ENCODE data around the gene CAPG. TPM values are rescaled to one million over a fixed set of nuclear protein-coding genes. Genes with fewer than 3 reads are reported as not detected.

The CAPG gene
- 555 TPM for total RNA-seq
- long read RNA-seq, transcript CAPG-204 (10 exons, 1,151 nt): minor isoform, 73 of 636 reads
- long read RNA-seq, transcript CAPG-201 (10 exons, 1,442 nt): major isoform, 483 of 636 reads
- long read RNA-seq, partial matches to known transcripts: 38 of 636 reads
- long read RNA-seq, other reads (novel, unspliced or antisense): 39 of 636 reads

DNA sequence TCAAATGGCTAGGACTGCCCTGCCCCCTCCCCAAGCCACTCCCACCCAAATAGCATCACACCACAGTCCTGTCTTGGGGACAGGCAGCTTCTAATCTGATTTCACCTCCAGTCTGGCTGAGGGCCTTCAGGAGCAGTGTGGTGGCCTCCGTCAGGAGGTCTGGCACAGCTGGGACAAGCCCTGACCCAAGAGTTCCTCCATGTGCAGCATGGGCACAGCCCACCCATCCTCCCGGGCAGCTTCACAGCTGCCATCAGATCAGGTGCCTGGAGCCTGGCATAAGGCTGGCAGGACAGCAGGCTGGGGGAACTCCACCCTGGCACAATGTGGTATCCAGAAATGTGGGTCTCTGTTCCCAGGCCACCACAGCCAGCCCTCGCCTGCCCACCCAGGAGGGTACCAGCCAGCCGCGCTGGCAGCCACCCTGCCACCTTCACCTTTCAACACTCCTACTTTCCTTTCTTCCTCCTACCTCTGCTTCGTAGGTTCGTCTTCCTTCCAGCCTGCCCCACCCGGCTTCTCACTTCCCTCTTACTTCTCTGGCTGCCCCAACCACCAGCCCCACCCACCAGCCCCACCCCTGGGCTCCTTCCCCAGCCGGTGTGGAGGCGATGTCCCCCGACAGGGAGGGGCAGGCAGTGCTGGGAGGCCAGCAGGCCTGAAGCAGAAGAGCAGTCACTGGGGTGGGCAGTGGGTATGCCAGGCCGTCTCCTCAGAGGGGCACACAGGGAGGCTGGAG, at the start of gene CAPG:
Gene CAPG (minus strand): TSS at position 522 of the 739 bp plus-strand sequence. CDS start 8,221 bp downstream, outside the sequence.
- H3K9me3 ChIP-seq: no peaks in the 10 kb centered on the region
- peak within 1 kb of the TSS; percentile 50 for H3K4me3 ChIP-seq
- ATAC-seq (peak; percentile 71 to 78), DNase-seq (peak; percentile 89)
- no peaks in the 10 kb centered on the region for H3K36me3 ChIP-seq
- H3K27me3 ChIP-seq (ENCODE audit: low read depth): no peaks in the 10 kb centered on the region
- peak within 1 kb of the TSS; percentile 81 for H3K27ac ChIP-seq
- peaks cover 50% of the 10 kb centered on the region for H3K4me1 ChIP-seq
- intact Hi-C loops (cut with DNase I): no loop called here
- TF ChIP-seq CTCF (IDR thresholded peaks at IDR 0.05): no peak

DNA sequence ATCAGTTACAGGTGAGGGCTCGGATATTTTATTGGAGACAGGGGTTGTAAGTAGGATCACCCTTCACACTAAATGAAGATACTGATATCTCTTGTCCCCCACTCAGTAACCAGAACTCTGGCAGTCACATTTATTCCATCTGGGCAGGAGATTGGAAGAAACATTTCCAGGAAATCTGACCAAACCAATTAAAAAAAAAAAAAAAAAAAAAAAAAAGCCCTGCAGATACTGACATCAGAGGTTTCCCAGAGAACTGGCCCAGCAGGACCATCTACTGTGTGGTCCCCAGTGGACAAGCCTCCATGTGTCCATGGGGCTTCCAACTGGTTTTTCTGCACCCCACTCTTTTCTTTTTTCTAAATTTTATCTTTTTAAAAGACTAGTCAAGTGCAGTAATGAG, 49.6 kb upstream of the CAPG start:
- no peak overlapping the region for H3K27ac ChIP-seq
- H3K4me3 ChIP-seq: no peak overlapping the region
- intact Hi-C loops (cut with DNase I): no loop called here
- DNase-seq (no peak), ATAC-seq (no peak)
- no peaks in the 10 kb centered on the region for H3K4me1 ChIP-seq
- H3K36me3 ChIP-seq: no peaks in the 10 kb centered on the region
- TF ChIP-seq CTCF (IDR thresholded peaks at IDR 0.05): no peak
- H3K27me3 ChIP-seq (ENCODE audit: low read depth): no peaks in the 10 kb centered on the region
- no peaks in the 10 kb centered on the region for H3K9me3 ChIP-seq

- no peak for ATAC-seq
- no peak for TF ChIP-seq CTCF (IDR thresholded peaks at IDR 0.05)
- DNase-seq: no peak
- no peak overlapping the region for H3K4me3 ChIP-seq
- H3K27ac ChIP-seq: no peak overlapping the region
- no peaks in the 10 kb centered on the region for H3K9me3 ChIP-seq
- H3K36me3 ChIP-seq: no peaks in the 10 kb centered on the region
- intact Hi-C loops (cut with DNase I): no loop called here
- H3K4me1 ChIP-seq: no peaks in the 10 kb centered on the region
- no peaks in the 10 kb centered on the region for H3K27me3 ChIP-seq (ENCODE audit: low read depth)
These were observed 48.7 kb upstream of the CAPG start for GRCh38 chr2:85458601-85459563.

DNA sequence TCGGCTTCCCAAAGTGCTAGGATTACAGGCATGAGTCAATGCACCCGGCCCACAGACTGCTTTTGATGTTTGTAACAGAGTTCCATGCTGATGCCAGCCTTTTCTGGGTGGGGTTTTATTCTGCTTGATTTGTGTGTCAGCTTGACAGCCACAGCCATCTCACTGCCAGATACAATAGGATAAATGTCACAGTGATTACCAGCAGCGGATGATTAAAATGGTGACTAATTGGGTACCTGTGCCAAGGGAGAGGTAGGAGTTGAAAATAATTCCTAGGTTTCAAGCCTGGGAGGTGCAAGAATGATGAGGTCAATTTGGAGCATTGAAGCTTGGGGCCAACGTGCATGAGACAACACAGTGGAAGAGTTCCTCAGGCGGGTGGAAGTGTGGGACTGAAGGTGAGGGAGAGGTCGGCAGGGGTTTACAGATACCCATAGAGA, 47.7 kb upstream of the CAPG start:
- H3K9me3 ChIP-seq: no peaks in the 10 kb centered on the region
- no peak overlapping the region for H3K27ac ChIP-seq
- no peaks in the 10 kb centered on the region for H3K36me3 ChIP-seq
- ATAC-seq: no peak
- no peak overlapping the region for H3K4me3 ChIP-seq
- no peak for DNase-seq
- intact Hi-C loops (cut with DNase I): no loop called here
- no peak for TF ChIP-seq CTCF (IDR thresholded peaks at IDR 0.05)
- no peaks in the 10 kb centered on the region for H3K4me1 ChIP-seq
- no peaks in the 10 kb centered on the region for H3K27me3 ChIP-seq (ENCODE audit: low read depth)

- Histone ChIP-seq H3K4me1 (no peaks in the 10 kb centered on the region), H3K27me3 (ENCODE audit: low read depth) (no peaks in the 10 kb centered on the region), H3K36me3 (no peaks in the 10 kb centered on the region), H3K9me3 (no peaks in the 10 kb centered on the region), H3K27ac (no peak overlapping the region), H3K4me3 (no peak overlapping the region)
- TF ChIP-seq CTCF (IDR thresholded peaks at IDR 0.05): no peak
- intact Hi-C loops (cut with DNase I): no loop called here
- DNase-seq (no peak), ATAC-seq (no peak)
These were observed 46.9 kb upstream of the CAPG start for GRCh38 chr2:85457043-85457442.
